Keratinocyte (primary cell): ENCODE results near the gene USH1C.

Experiments
- EZH2 ChIP-seq: IDR thresholded peaks from one replicate; pipeline ENCODE4 v1.6.1; 2012; ENCODE audit warnings: inconsistent platforms, mild to moderate bottlenecking, low read length, moderate library complexity
- TF ChIP-seq, protein P1 (sequence below), 3 experiments: IDR thresholded peaks in 1 of 3; conservative IDR thresholded peaks in 1 of 3; optimal IDR thresholded peaks in 1 of 3; 2 replicates in 2 of 3; 3 replicates in 1 of 3; pipeline versions ENCODE3 to v1.5.1; 2011; ENCODE audit warnings: low read length in 3 of 3, mild to moderate bottlenecking in 3 of 3, moderate library complexity in 2 of 3, control low read depth in 1 of 3, inconsistent platforms in 1 of 3; ENCODE audit not compliant: insufficient read depth in 2 of 3; ENCODE audit errors: extremely low read depth in 1 of 3

DNA sequence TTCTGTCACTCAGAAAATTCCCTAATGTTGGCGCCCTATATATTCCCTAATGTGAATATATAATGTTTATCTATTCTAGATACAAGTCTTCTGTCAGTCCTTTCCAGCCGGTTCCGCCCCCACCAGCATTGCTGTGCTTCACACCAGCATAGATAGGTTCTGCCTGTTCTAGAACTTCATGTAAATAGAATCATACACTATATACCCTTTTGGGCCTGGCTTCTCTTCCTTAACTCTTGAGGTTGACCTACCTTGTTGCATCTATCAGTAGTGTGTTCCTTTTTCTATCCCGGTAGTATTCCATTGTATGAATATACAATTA is 37.5 kb upstream of the USH1C start:
- TF ChIP-seq, protein P1, sequence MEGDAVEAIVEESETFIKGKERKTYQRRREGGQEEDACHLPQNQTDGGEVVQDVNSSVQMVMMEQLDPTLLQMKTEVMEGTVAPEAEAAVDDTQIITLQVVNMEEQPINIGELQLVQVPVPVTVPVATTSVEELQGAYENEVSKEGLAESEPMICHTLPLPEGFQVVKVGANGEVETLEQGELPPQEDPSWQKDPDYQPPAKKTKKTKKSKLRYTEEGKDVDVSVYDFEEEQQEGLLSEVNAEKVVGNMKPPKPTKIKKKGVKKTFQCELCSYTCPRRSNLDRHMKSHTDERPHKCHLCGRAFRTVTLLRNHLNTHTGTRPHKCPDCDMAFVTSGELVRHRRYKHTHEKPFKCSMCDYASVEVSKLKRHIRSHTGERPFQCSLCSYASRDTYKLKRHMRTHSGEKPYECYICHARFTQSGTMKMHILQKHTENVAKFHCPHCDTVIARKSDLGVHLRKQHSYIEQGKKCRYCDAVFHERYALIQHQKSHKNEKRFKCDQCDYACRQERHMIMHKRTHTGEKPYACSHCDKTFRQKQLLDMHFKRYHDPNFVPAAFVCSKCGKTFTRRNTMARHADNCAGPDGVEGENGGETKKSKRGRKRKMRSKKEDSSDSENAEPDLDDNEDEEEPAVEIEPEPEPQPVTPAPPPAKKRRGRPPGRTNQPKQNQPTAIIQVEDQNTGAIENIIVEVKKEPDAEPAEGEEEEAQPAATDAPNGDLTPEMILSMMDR (optimal IDR thresholded peaks at IDR 0.05 in 1 of 3, IDR thresholded peaks at IDR 0.05 in 1 of 3, conservative IDR thresholded peaks at IDR 0.05 in 1 of 3; ENCODE audit: extremely low read depth in 1 of 3, insufficient read depth in 2 of 3, low read length in 3 of 3) = no peak
- TF ChIP-seq EZH2 = no peak
